Hepatocyte (in vitro differentiated cells): ENCODE results near the gene CATSPERE.

Experiments
- CTCF ChIP-seq: fragments of 200-600 bp; sonication (generic); IDR thresholded peaks from 2 replicates; pipeline ENCODE4 v1.5.1; 2016; ENCODE audit warnings: antibody characterized with exemption, mild to moderate bottlenecking; ENCODE audit not compliant: poor library complexity
- EZH2phosphoT487 ChIP-seq: fragments of 200-600 bp; sonication (generic); IDR thresholded peaks from one replicate; pipeline ENCODE4 v1.6.1; 2018; ENCODE audit warnings: antibody characterized with exemption, mild to moderate bottlenecking, low read depth, moderate library complexity; ENCODE audit not compliant: unreplicated experiment, severe bottlenecking

- TF ChIP-seq CTCF (no peak), EZH2phosphoT487 (no peak)
Observed at GRCh38 chr1:244513493-244513892, 52.4 kb downstream of the CATSPERE start.
